Activated naive CD8-positive, alpha-beta T cell treated with anti-CD3 and anti-CD28 coated beads, Interleukin-2, amount 10 ng/mL, durations not matched to agents 7 days and 5 days (primary cell): ENCODE measurements around the gene UCKL1. TPM values are rescaled to one million over a fixed set of nuclear protein-coding genes. Genes with fewer than 3 reads are reported as not detected.
A peak's percentile ranks its signal among the peaks of the same experiment; 100 is the strongest.
"Not testable (repeated sequence)": the region's sequence is repeated elsewhere in the genome, so short reads cannot be mapped to it uniquely, and the experiment has no call there.

Experiments
- ATAC-seq: fragments of 150-1000 bp; cut with Tn5 transposase; one replicate; pipeline ENCODE4 v1.10.0; 2021; ENCODE audit warnings: low read depth, moderate library complexity
- POLR2A ChIA-PET: fragments of 350-600 bp; sonication (Branson Sonifier 250); formaldehyde crosslinking; loops from one replicate; lab custom pipeline; 2021; ENCODE audit warnings: antibody characterized with exemption; lab: Charles Lee
- DNase-seq: peaks from one replicate; pipeline ENCODE4 v3.0.0; 2021
- H3K27ac Mint-ChIP-seq: one replicate; pipeline ENCODE4 v1.8.0; 2022; ENCODE audit warnings: mild to moderate bottlenecking, mixed read lengths
- H3K27me3 Mint-ChIP-seq: one replicate; pipeline ENCODE4 v1.8.0; 2022; ENCODE audit warnings: mild to moderate bottlenecking, moderate library complexity, mixed read lengths
- H3K36me3 Mint-ChIP-seq: one replicate; pipeline ENCODE4 v1.8.0; 2021; ENCODE audit warnings: mild to moderate bottlenecking, mixed read lengths
- H3K4me1 Mint-ChIP-seq: one replicate; pipeline ENCODE4 v1.8.0; 2021; ENCODE audit warnings: mixed read lengths
- H3K4me3 Mint-ChIP-seq: one replicate; pipeline ENCODE4 v1.8.0; 2022; ENCODE audit warnings: mild to moderate bottlenecking, moderate library complexity, mixed read lengths
- H3K9me3 Mint-ChIP-seq: one replicate; pipeline ENCODE4 v1.8.0; 2021; ENCODE audit warnings: mixed read lengths
- total RNA-seq, 2 experiments: library from RNA; stranded (reverse); gene quantifications; one replicate each; pipeline ENCODE4 v1.2.3, GENCODE V29; 2021

The UCKL1 gene
- total RNA-seq, 2 experiments from 2014 or later, result 45.0 to 48.4 TPM

- H3K36me3 Mint-ChIP-seq, result peaks cover 23% of the 10 kb centered on the region
- DNase-seq (no peak), ATAC-seq (no peak)
- H3K27ac Mint-ChIP-seq, result no peak overlapping the region
- H3K27me3 Mint-ChIP-seq, result no peaks in the 10 kb centered on the region
- no peaks in the 10 kb centered on the region for H3K4me1 Mint-ChIP-seq
- H3K9me3 Mint-ChIP-seq, result no peaks in the 10 kb centered on the region
- H3K4me3 Mint-ChIP-seq, result no peak overlapping the region
- POLR2A ChIA-PET, result no interaction called here
These were observed 25.2 kb downstream of the UCKL1 start for GRCh38 chr20:63930971-63931553.

- H3K36me3 Mint-ChIP-seq, result peaks cover 20% of the 10 kb centered on the region
- DNase-seq, H3K27ac Mint-ChIP-seq, ATAC-seq, H3K9me3 Mint-ChIP-seq, H3K27me3 Mint-ChIP-seq, POLR2A ChIA-PET, H3K4me1 Mint-ChIP-seq, H3K4me3 Mint-ChIP-seq: not testable (repeated sequence)
These were observed 26.7 kb downstream of the UCKL1 start for GRCh38 chr20:63929473-63929883.

GRCh38 chr20:63929071-63929470, 27.1 kb downstream of the UCKL1 start:
- H3K27me3 Mint-ChIP-seq, result no peaks in the 10 kb centered on the region
- H3K4me1 Mint-ChIP-seq, result no peaks in the 10 kb centered on the region
- POLR2A ChIA-PET, result no interaction called here
- no peak for DNase-seq
- no peaks in the 10 kb centered on the region for H3K9me3 Mint-ChIP-seq
- no peak for ATAC-seq
- H3K27ac Mint-ChIP-seq, result no peak overlapping the region
- H3K36me3 Mint-ChIP-seq, result peaks cover 20% of the 10 kb centered on the region
- no peak overlapping the region for H3K4me3 Mint-ChIP-seq

- H3K4me1 Mint-ChIP-seq, result peaks cover 2% of the 10 kb centered on the region
- ATAC-seq, result no peak
- H3K36me3 Mint-ChIP-seq, result peaks cover 13% of the 10 kb centered on the region
- POLR2A ChIA-PET, result interaction anchor here (0.7 kb wide), 1 partner anchor 20 kb away, joined by 4 read pairs; no protein-coding TSS in a partner anchor
- no peak for DNase-seq
- no peak overlapping the region for H3K27ac Mint-ChIP-seq
- H3K4me3 Mint-ChIP-seq, result no peak overlapping the region
- H3K27me3 Mint-ChIP-seq, result no peaks in the 10 kb centered on the region
- H3K9me3 Mint-ChIP-seq, result no peaks in the 10 kb centered on the region
These were observed 29.9 kb downstream of the UCKL1 start for GRCh38 chr20:63926298-63926697.

- POLR2A ChIA-PET, result no interaction called here
- no peak for DNase-seq
- Mint-ChIP-seq H3K9me3 (no peaks in the 10 kb centered on the region), H3K27me3 (no peaks in the 10 kb centered on the region), H3K4me3 (no peak overlapping the region), H3K36me3 (peaks cover 10% of the 10 kb centered on the region), H3K27ac (no peak overlapping the region), H3K4me1 (peaks cover 2% of the 10 kb centered on the region)
- no peak for ATAC-seq
These were observed 32.0 kb downstream of the UCKL1 start for GRCh38 chr20:63924241-63924640.

GRCh38 chr20:63923651-63924050, 32.6 kb downstream of the UCKL1 start:
- Mint-ChIP-seq H3K9me3 (no peaks in the 10 kb centered on the region), H3K27ac (peak overlapping the region; percentile 22), H3K36me3 (peaks cover 7% of the 10 kb centered on the region), H3K4me3 (no peak overlapping the region), H3K4me1 (peaks cover 2% of the 10 kb centered on the region), H3K27me3 (no peaks in the 10 kb centered on the region)
- POLR2A ChIA-PET, result no interaction called here
- no peak for DNase-seq
- no peak for ATAC-seq

- Mint-ChIP-seq H3K27ac (no peak overlapping the region), H3K27me3 (no peaks in the 10 kb centered on the region), H3K4me3 (no peak overlapping the region), H3K9me3 (peaks cover 2% of the 10 kb centered on the region), H3K36me3 (peaks cover 14% of the 10 kb centered on the region), H3K4me1 (peaks cover 4% of the 10 kb centered on the region)
- no peak for ATAC-seq
- POLR2A ChIA-PET, result no interaction called here
- DNase-seq, result no peak
These were observed 36.0 kb downstream of the UCKL1 start for GRCh38 chr20:63920226-63920625.

- Mint-ChIP-seq H3K36me3 (peaks cover 20% of the 10 kb centered on the region), H3K27me3 (no peaks in the 10 kb centered on the region), H3K27ac (no peak overlapping the region), H3K4me3 (no peak overlapping the region), H3K4me1 (peaks cover 4% of the 10 kb centered on the region), H3K9me3 (peaks cover 2% of the 10 kb centered on the region)
- POLR2A ChIA-PET, result no interaction called here
- no peak for ATAC-seq
- DNase-seq, result no peak
These were observed 37.1 kb downstream of the UCKL1 start for GRCh38 chr20:63919130-63919529.

- DNase-seq (no peak), ATAC-seq (no peak)
- Mint-ChIP-seq H3K27ac (no peak overlapping the region), H3K4me1 (peaks cover 3% of the 10 kb centered on the region), H3K4me3 (no peak overlapping the region), H3K9me3 (peaks cover 2% of the 10 kb centered on the region), H3K27me3 (no peaks in the 10 kb centered on the region), H3K36me3 (peaks cover 24% of the 10 kb centered on the region)
- POLR2A ChIA-PET, result no interaction called here
These were observed 38.4 kb downstream of the UCKL1 start for GRCh38 chr20:63917811-63918210.

- POLR2A ChIA-PET, ATAC-seq, DNase-seq, H3K27ac Mint-ChIP-seq, H3K4me1 Mint-ChIP-seq, H3K27me3 Mint-ChIP-seq, H3K4me3 Mint-ChIP-seq, H3K9me3 Mint-ChIP-seq: not testable (repeated sequence)
- H3K36me3 Mint-ChIP-seq, result peaks cover 24% of the 10 kb centered on the region
These were observed 39.8 kb downstream of the UCKL1 start for GRCh38 chr20:63916371-63916939.

GRCh38 chr20:63915471-63915870, 40.7 kb downstream of the UCKL1 start:
- no peak overlapping the region for H3K4me3 Mint-ChIP-seq
- ATAC-seq, result no peak
- no peaks in the 10 kb centered on the region for H3K27me3 Mint-ChIP-seq
- H3K4me1 Mint-ChIP-seq, result peaks cover 13% of the 10 kb centered on the region
- H3K9me3 Mint-ChIP-seq, result peaks cover 2% of the 10 kb centered on the region
- peaks cover 24% of the 10 kb centered on the region for H3K36me3 Mint-ChIP-seq
- no peak for DNase-seq
- no peak overlapping the region for H3K27ac Mint-ChIP-seq
- POLR2A ChIA-PET, result no interaction called here

GRCh38 chr20:63913768-63914167, 42.4 kb downstream of the UCKL1 start:
- Mint-ChIP-seq H3K4me3 (no peak overlapping the region), H3K27ac (no peak overlapping the region), H3K4me1 (peaks cover 18% of the 10 kb centered on the region), H3K27me3 (no peaks in the 10 kb centered on the region), H3K9me3 (peaks cover 2% of the 10 kb centered on the region), H3K36me3 (peaks cover 24% of the 10 kb centered on the region)
- ATAC-seq, result no peak
- POLR2A ChIA-PET, result no interaction called here
- no peak for DNase-seq

GRCh38 chr20:63911176-63911575, 45.0 kb downstream of the UCKL1 start:
- peaks cover 16% of the 10 kb centered on the region for H3K36me3 Mint-ChIP-seq
- no peak for DNase-seq
- H3K4me1 Mint-ChIP-seq, result peaks cover 24% of the 10 kb centered on the region
- H3K27ac Mint-ChIP-seq, result no peak overlapping the region
- POLR2A ChIA-PET, result interaction anchor here (1.0 kb wide), 1 partner anchor 33 kb away, joined by 3 read pairs; no protein-coding TSS in a partner anchor
- H3K9me3 Mint-ChIP-seq, result peaks cover 1% of the 10 kb centered on the region
- no peaks in the 10 kb centered on the region for H3K27me3 Mint-ChIP-seq
- no peak overlapping the region for H3K4me3 Mint-ChIP-seq
- ATAC-seq, result no peak

GRCh38 chr20:63908008-63908682, 48.1 kb downstream of the UCKL1 start:
- Mint-ChIP-seq H3K36me3 (peaks cover 2% of the 10 kb centered on the region), H3K4me3 (no peak overlapping the region), H3K9me3 (no peaks in the 10 kb centered on the region), H3K27me3 (no peaks in the 10 kb centered on the region), H3K27ac (no peak overlapping the region), H3K4me1 (peaks cover 32% of the 10 kb centered on the region)
- DNase-seq, result no peak
- no peak for ATAC-seq
- POLR2A ChIA-PET, result no interaction called here
